ENCODE measurements around the gene C16orf87.

DNA sequence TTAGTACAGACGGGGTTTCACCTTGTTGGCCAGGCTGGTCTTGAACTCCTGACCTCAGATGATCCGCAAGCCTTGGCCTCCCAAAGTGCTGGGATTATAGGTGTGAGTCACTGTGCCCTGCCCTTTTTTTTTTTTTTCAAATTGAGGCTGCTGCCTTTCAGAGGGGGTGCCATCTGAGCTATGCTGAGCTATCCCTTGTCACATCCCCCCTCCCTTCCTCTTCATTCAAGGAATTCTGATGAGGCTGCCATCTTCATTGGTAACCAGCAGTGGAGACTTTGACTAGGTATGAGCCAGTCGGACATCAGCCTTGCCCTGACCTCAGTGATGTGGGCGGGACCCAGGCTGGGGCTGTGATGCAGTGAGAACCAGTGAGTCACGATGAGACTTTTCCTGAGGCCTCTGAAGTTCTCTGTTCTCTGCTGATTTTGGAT lies 28.8 kb upstream of the C16orf87 start:
- TF ChIP-seq, protein P1, sequence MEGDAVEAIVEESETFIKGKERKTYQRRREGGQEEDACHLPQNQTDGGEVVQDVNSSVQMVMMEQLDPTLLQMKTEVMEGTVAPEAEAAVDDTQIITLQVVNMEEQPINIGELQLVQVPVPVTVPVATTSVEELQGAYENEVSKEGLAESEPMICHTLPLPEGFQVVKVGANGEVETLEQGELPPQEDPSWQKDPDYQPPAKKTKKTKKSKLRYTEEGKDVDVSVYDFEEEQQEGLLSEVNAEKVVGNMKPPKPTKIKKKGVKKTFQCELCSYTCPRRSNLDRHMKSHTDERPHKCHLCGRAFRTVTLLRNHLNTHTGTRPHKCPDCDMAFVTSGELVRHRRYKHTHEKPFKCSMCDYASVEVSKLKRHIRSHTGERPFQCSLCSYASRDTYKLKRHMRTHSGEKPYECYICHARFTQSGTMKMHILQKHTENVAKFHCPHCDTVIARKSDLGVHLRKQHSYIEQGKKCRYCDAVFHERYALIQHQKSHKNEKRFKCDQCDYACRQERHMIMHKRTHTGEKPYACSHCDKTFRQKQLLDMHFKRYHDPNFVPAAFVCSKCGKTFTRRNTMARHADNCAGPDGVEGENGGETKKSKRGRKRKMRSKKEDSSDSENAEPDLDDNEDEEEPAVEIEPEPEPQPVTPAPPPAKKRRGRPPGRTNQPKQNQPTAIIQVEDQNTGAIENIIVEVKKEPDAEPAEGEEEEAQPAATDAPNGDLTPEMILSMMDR (IDR thresholded peaks at IDR 0.05; ENCODE audit: low read depth, low read length, poor library complexity, severe bottlenecking) = no peak
- TF ChIP-seq EZH2phosphoT487 (IDR thresholded peaks at IDR 0.05; ENCODE audit: borderline replicate concordance, low read length) = no peak

All from DOHH2 (cell line).